Prostate gland (tissue), 2 donors: ENCODE data around the gene CDC42BPB. TPM values are rescaled to one million over a fixed set of nuclear protein-coding genes. Genes with fewer than 3 reads are reported as not detected.
A peak's percentile ranks its signal among the peaks of the same experiment; 100 is the strongest.

Experiments used
- DNase-seq: peaks from one replicate; pipeline ENCODE4 v3.0.0-alpha.2; 2019; ENCODE audit warnings: low spot score
- H3K27ac ChIP-seq, 2 donors: fragments of 200-600 bp; sonication (generic); 2 replicates each; pipeline ENCODE4 v1.5.1; 2017 to 2019
- H3K27me3 ChIP-seq: fragments of 200-600 bp; sonication (generic); replicated peaks from 2 replicates; pipeline ENCODE4 v1.5.1; 2019; ENCODE audit not compliant: insufficient read depth
- H3K36me3 ChIP-seq, 2 donors: fragments of 200-600 bp; sonication (generic); 1 replicate in 1 of 2; 2 replicates in 1 of 2; pipeline versions ENCODE4 v1.5.1 to v1.8.1; 2017 to 2019
- H3K4me1 ChIP-seq: fragments of 200-600 bp; sonication (generic); replicated peaks from 2 replicates; pipeline ENCODE4 v1.5.1; 2019
- H3K4me3 ChIP-seq, 2 donors: fragments of 200-600 bp; sonication (generic); 2 replicates each; pipeline ENCODE4 v1.5.1; 2017 to 2019
- H3K9me3 ChIP-seq: fragments of 200-600 bp; sonication (generic); 2 replicates; pipeline ENCODE4 v1.5.1; 2017
- POLR2A ChIP-seq: fragments of 450-650 bp; IDR thresholded peaks from one replicate; pipeline ENCODE4 v1.6.1; 2016; ENCODE audit warnings: antibody characterized with exemption, mild to moderate bottlenecking
- POLR2AphosphoS5 ChIP-seq: sonication (generic); formaldehyde crosslinking; IDR thresholded peaks from one replicate; pipeline ENCODE4 v1.6.1; 2017; ENCODE audit warnings: antibody characterized with exemption
- WGBS: methylation state at CpG from one replicate; pipeline ENCODE4 v1.1.5; 2018; 5-methylcytosine and 5-hydroxymethylcytosine counted together
- intact Hi-C: fragments of 100-400 bp; cut with DNase I; formaldehyde crosslinking; loops from one replicate; pipeline ENCODE4 v1.14.2; 2022
- total RNA-seq, 2 donors: library from RNA; depleted of rRNA; stranded (reverse); fragments of >200 nt; gene quantifications; one replicate each; pipeline ENCODE4 v1.1.0, GENCODE V29; 2016
- TF ChIP-seq, protein P1 (sequence below), 4 experiments: fragments of 200-600 bp in 2 of 4; fragments of 450-650 bp in 2 of 4; sonication (generic) in 2 of 4; IDR thresholded peaks; 1 replicate in 3 of 4; 2 replicates in 1 of 4; pipeline ENCODE4 v1.5.1; 2016 to 2019; ENCODE audit warnings: antibody characterized with exemption in 4 of 4, mild to moderate bottlenecking in 2 of 4, moderate library complexity in 2 of 4

Gene CDC42BPB, protein sequence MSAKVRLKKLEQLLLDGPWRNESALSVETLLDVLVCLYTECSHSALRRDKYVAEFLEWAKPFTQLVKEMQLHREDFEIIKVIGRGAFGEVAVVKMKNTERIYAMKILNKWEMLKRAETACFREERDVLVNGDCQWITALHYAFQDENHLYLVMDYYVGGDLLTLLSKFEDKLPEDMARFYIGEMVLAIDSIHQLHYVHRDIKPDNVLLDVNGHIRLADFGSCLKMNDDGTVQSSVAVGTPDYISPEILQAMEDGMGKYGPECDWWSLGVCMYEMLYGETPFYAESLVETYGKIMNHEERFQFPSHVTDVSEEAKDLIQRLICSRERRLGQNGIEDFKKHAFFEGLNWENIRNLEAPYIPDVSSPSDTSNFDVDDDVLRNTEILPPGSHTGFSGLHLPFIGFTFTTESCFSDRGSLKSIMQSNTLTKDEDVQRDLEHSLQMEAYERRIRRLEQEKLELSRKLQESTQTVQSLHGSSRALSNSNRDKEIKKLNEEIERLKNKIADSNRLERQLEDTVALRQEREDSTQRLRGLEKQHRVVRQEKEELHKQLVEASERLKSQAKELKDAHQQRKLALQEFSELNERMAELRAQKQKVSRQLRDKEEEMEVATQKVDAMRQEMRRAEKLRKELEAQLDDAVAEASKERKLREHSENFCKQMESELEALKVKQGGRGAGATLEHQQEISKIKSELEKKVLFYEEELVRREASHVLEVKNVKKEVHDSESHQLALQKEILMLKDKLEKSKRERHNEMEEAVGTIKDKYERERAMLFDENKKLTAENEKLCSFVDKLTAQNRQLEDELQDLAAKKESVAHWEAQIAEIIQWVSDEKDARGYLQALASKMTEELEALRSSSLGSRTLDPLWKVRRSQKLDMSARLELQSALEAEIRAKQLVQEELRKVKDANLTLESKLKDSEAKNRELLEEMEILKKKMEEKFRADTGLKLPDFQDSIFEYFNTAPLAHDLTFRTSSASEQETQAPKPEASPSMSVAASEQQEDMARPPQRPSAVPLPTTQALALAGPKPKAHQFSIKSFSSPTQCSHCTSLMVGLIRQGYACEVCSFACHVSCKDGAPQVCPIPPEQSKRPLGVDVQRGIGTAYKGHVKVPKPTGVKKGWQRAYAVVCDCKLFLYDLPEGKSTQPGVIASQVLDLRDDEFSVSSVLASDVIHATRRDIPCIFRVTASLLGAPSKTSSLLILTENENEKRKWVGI (N-terminal part only)
- total RNA-seq: 100 to 1,000 TPM in 1 of 2 donors, 10 to 100 TPM in 1; 78.9 to 172 TPM

- no peaks in the 10 kb centered on the region for H3K27me3 ChIP-seq
- intact Hi-C loops: no loop called here
- H3K36me3 ChIP-seq: no peaks in the 10 kb centered on the region
- WGBS: 0% methylated on average over 44 of the region's 113 CpGs
- TF ChIP-seq, protein P1, sequence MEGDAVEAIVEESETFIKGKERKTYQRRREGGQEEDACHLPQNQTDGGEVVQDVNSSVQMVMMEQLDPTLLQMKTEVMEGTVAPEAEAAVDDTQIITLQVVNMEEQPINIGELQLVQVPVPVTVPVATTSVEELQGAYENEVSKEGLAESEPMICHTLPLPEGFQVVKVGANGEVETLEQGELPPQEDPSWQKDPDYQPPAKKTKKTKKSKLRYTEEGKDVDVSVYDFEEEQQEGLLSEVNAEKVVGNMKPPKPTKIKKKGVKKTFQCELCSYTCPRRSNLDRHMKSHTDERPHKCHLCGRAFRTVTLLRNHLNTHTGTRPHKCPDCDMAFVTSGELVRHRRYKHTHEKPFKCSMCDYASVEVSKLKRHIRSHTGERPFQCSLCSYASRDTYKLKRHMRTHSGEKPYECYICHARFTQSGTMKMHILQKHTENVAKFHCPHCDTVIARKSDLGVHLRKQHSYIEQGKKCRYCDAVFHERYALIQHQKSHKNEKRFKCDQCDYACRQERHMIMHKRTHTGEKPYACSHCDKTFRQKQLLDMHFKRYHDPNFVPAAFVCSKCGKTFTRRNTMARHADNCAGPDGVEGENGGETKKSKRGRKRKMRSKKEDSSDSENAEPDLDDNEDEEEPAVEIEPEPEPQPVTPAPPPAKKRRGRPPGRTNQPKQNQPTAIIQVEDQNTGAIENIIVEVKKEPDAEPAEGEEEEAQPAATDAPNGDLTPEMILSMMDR (IDR thresholded peaks at IDR 0.05): no peak
- peak; percentile 66 for TF ChIP-seq POLR2A
- peak; percentile 10 for TF ChIP-seq POLR2AphosphoS5
- H3K4me3 ChIP-seq: peak within 1 kb of the TSS; percentile 85 to 95
- H3K27ac ChIP-seq: peak within 1 kb of the TSS; percentile 81 to 85
- peak; percentile 87 for DNase-seq
- H3K9me3 ChIP-seq: no peaks in the 10 kb centered on the region
- H3K4me1 ChIP-seq: peaks cover 12% of the 10 kb centered on the region
Measured at GRCh38 chr14:103057372-103058163, at the start of gene CDC42BPB. Gene CDC42BPB, minus strand, starts transcription at chr14:103057549. Its CDS starts 376 bp downstream, at chr14:103057173.

- Histone ChIP-seq H3K27me3 (peaks cover 23% of the 10 kb centered on the region), H3K9me3 (no peaks in the 10 kb centered on the region), H3K4me3 (no peak overlapping the region), H3K36me3 (no peaks in the 10 kb centered on the region), H3K27ac (no peak overlapping the region), H3K4me1 (peaks cover 4% of the 10 kb centered on the region)
- no peak for DNase-seq
- 52% methylated on average over 9 of the region's 9 CpGs for WGBS
- intact Hi-C loops: loop anchor here (5.0 kb wide), 2 partner anchors 82 to 187 kb away; no protein-coding TSS in a partner anchor
- TF ChIP-seq, protein P1 (IDR thresholded peaks at IDR 0.05): peak in 2 of 4 experiments; percentile 15 to 33
- TF ChIP-seq POLR2A: no peak
- TF ChIP-seq POLR2AphosphoS5: no peak
Measured at GRCh38 chr14:103105580-103106150, 48.3 kb upstream of the CDC42BPB start.

DNA sequence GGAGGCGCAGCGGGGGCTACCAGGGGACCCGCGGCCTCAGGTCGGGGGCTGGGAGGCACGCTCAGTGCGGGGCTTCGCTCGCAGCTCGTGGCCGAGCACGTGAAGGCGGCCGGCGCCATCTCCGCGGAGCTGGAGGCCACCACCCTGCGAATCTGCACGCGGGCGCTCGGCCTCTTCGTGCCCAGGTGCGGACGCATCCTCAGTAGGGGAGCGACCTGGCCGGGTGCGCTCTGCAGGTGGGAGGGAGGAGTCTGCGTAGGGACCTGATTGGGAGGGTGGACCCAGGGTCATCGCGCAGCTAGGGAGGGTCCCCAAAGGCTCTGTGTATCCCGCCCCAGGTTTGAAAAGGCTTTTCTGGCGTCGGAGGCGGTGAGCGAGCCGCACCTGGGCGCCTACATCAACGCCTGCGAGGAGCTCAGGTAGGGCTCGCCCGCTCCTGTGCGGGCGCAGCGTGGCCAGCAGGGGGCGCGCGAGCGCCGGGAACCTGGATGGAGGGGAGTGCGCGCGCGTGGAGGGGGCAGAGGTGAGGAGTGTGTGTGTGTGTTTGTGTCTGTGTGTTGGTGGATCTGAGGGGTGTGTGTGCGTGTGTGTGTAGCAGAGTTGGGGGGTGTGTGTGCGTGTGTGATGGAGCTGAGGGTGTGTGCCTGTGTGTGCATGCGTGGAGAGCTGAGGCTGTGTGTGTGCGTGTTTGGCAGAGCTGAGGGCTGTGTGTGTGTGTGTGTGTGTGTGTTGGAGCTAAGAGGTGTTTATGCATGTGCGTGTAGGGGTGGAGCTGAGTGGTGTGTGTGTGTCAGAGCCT is 47.5 kb upstream of the CDC42BPB start:
- H3K4me1 ChIP-seq: peaks cover 4% of the 10 kb centered on the region
- 7% methylated on average over 47 of the region's 59 CpGs for whole genome bisulfite sequencing

More for the DNA sequence above, 47.5 kb upstream of the CDC42BPB start:
- TF ChIP-seq, protein P1 (IDR thresholded peaks at IDR 0.05): peak; percentile 95 to 99 (median 96)
- TF ChIP-seq POLR2AphosphoS5 (peak; percentile 15), POLR2A (no peak)
- no peaks in the 10 kb centered on the region for H3K36me3 ChIP-seq
- no peaks in the 10 kb centered on the region for H3K9me3 ChIP-seq
- H3K27ac ChIP-seq: no peak overlapping the region
- intact Hi-C loops: loop anchor here (5.0 kb wide), 2 partner anchors 82 to 187 kb away; no protein-coding TSS in a partner anchor
- peaks cover 28% of the 10 kb centered on the region for H3K27me3 ChIP-seq
- peak; percentile 54 for DNase-seq
- H3K4me3 ChIP-seq: no peak overlapping the region
